Spleen (tissue), 11 donors: ENCODE measurements around the gene KCNJ16. TPM values are rescaled to one million over a fixed set of nuclear protein-coding genes. Genes with fewer than 3 reads are reported as not detected.

ENCODE experiments used
- DNase-seq: peaks from one replicate; pipeline ENCODE4 v3.0.0-alpha.2; 2020
- H3K27ac ChIP-seq, 8 donors: fragments of 200-600 bp; sonication (generic) in 7 of 8; 1 replicate in 4 of 8; 2 replicates in 4 of 8; pipeline versions ENCODE4 v1.5.0 to v1.8.0; 2016 to 2021; ENCODE audit warnings: inconsistent platforms in 4 of 8, mild to moderate bottlenecking in 4 of 8, moderate library complexity in 1 of 8
- H3K27me3 ChIP-seq, 7 donors: fragments of 200-600 bp; sonication (generic) in 6 of 7; replicated peaks in 1 of 7; 1 replicate in 4 of 7; 2 replicates in 3 of 7; pipeline versions ENCODE4 v1.5.0 to v1.8.0; 2016 to 2021; ENCODE audit warnings: inconsistent platforms in 3 of 7, mild to moderate bottlenecking in 1 of 7
- H3K36me3 ChIP-seq, 6 donors: fragments of 200-600 bp; sonication (generic) in 5 of 6; 1 replicate in 4 of 6; 2 replicates in 2 of 6; pipeline versions ENCODE4 v1.5.0 to v1.8.0; 2016 to 2021; ENCODE audit warnings: inconsistent platforms in 2 of 6
- H3K4me1 ChIP-seq, 6 donors: fragments of 200-600 bp; sonication (generic) in 5 of 6; 1 replicate in 3 of 6; 2 replicates in 3 of 6; pipeline versions ENCODE4 v1.5.0 to v1.8.0; 2016 to 2021; ENCODE audit warnings: inconsistent platforms in 3 of 6
- H3K4me3 ChIP-seq, 8 donors: fragments of 200-600 bp; sonication (generic) in 7 of 8; 1 replicate in 4 of 8; 2 replicates in 4 of 8; pipeline versions ENCODE4 v1.5.0 to v1.8.0; 2016 to 2021; ENCODE audit warnings: inconsistent platforms in 4 of 8, mild to moderate bottlenecking in 4 of 8, moderate library complexity in 2 of 8
- H3K9me3 ChIP-seq, 8 donors: fragments of 200-600 bp; sonication (generic) in 7 of 8; 1 replicate in 4 of 8; 2 replicates in 4 of 8; pipeline versions ENCODE4 v1.5.0 to v1.8.0; 2016 to 2021; ENCODE audit warnings: inconsistent platforms in 4 of 8
- CTCF ChIP-seq, 11 experiments: fragments of 200-600 bp in 7 of 11; fragments of 450-650 bp in 4 of 11; sonication (generic) in 4 of 11; IDR thresholded peaks in 8 of 11; conservative IDR thresholded peaks in 3 of 11; 1 replicate in 7 of 11; 2 replicates in 4 of 11; pipeline versions ENCODE4 v1.4.0 to v1.8.0; 2016 to 2021; ENCODE audit warnings: antibody characterized with exemption in 11 of 11, inconsistent platforms in 4 of 11, mild to moderate bottlenecking in 1 of 11
- POLR2A ChIP-seq, 3 donors: fragments of 450-650 bp; IDR thresholded peaks; one replicate each; pipeline ENCODE4 v1.5.1; 2017; ENCODE audit warnings: antibody characterized with exemption in 3 of 3, mild to moderate bottlenecking in 1 of 3
- POLR2AphosphoS5 ChIP-seq, 3 donors: sonication (generic); formaldehyde crosslinking; IDR thresholded peaks; one replicate each; pipeline ENCODE4 v1.5.1; 2017; ENCODE audit warnings: antibody characterized with exemption in 3 of 3
- WGBS, 5 donors: extraction: QIAGEN DNeasy Blood & Tissue Kit in 3 of 5; methylation state at CpG; one replicate each; pipeline versions ENCODE4 v1.1.5 to v1.1.7; 2013 to 2018; 5-methylcytosine and 5-hydroxymethylcytosine counted together
- intact Hi-C: fragments of 100-400 bp; cut with DNase I; formaldehyde crosslinking; loops from one replicate; pipeline ENCODE4 v1.15.0; 2023; ENCODE audit warnings: low total_unique reads
- polyA plus RNA-seq, 3 donors: library from polyadenylated mRNA; stranded (reverse); fragments of 200-250 nt; gene quantifications; one replicate each; pipeline ENCODE4 v1.2.1, GENCODE V29; 2013
- total RNA-seq, 7 donors: library from RNA; depleted of rRNA in 3 of 7; stranded (reverse); fragments of >200 nt in 3 of 7; fragmentation: NEBNext Ultra II Directional in 4 of 7; extraction: Animal tissue kit (Norgen Biotek cat#: 25700) in 4 of 7; gene quantifications; one replicate each; pipeline versions ENCODE4 v1.1.0 to v1.2.1, GENCODE V29; 2016 to 2021
- donor health status: healthy with polysubstance abuse.
- donor health status: DM: no; HTN: no; CAD: no; lungs with moderate emphysema.
- donor health status: DM: no; HTN: no; CAD: no.
- donor health status: Bipolar disorder and iron deficiency.
- donor health status: healthy.
- donor health status: DM: no; HTN: no; CAD: no.
- donor health status: DM: yes; HTN: yes; CAD: no.

The KCNJ16 gene
- total and polyA plus RNA-seq, 10 donors = 0.12 to 2.2 (median 0.86) TPM

GRCh38 chr17:70161519-70161918, 86.5 kb downstream of the KCNJ16 start:
- Histone ChIP-seq H3K36me3 (no peaks in the 10 kb centered on the region), H3K4me3 (no peak overlapping the region), H3K9me3 (no peaks in the 10 kb centered on the region), H3K27me3 (peaks cover 0 to 3% (median 0%) of the 10 kb centered on the region in 7 donors), H3K4me1 (no peaks in the 10 kb centered on the region), H3K27ac (no peak overlapping the region)
- WGBS, 5 donors = 87 to 95% (median 90%) methylated on average over 1 of the region's 1 CpG
- no peak for TF ChIP-seq POLR2A (IDR thresholded peaks at IDR 0.05)
- no peak for TF ChIP-seq POLR2AphosphoS5 (IDR thresholded peaks at IDR 0.05)
- no peak for TF ChIP-seq CTCF (IDR thresholded peaks at IDR 0.05 in 8 of 11, conservative IDR thresholded peaks at IDR 0.05 in 3 of 11)
- intact Hi-C loops = no loop called here
- no peak for DNase-seq

- Histone ChIP-seq H3K27me3 (peaks cover 0 to 41% (median 5%) of the 10 kb centered on the region in 7 donors), H3K4me3 (no peak overlapping the region), H3K27ac (no peak overlapping the region), H3K4me1 (peaks cover 0 to 38% (median 21%) of the 10 kb centered on the region in 6 donors), H3K9me3 (no peaks in the 10 kb centered on the region), H3K36me3 (no peaks in the 10 kb centered on the region)
- DNase-seq = no peak
- WGBS, 5 donors = 85 to 95% (median 86%) methylated on average over 2 of the region's 2 CpGs
- TF ChIP-seq POLR2A (IDR thresholded peaks at IDR 0.05) (no peak), POLR2AphosphoS5 (IDR thresholded peaks at IDR 0.05) (no peak), CTCF (IDR thresholded peaks at IDR 0.05 in 8 of 11, conservative IDR thresholded peaks at IDR 0.05 in 3 of 11) (no peak)
- intact Hi-C loops = no loop called here
Measured at GRCh38 chr17:70165383-70165782, 90.4 kb downstream of the KCNJ16 start.

GRCh38 chr17:70166615-70167014, 91.6 kb downstream of the KCNJ16 start:
- 82 to 91% (median 89%) methylated on average over 4 of the region's 4 CpGs for WGBS, 5 donors
- H3K36me3 ChIP-seq = no peaks in the 10 kb centered on the region
- no peak overlapping the region for H3K27ac ChIP-seq
- no peaks in the 10 kb centered on the region for H3K9me3 ChIP-seq
- H3K4me3 ChIP-seq = no peak overlapping the region
- H3K4me1 ChIP-seq = peaks cover 0 to 48% (median 23%) of the 10 kb centered on the region in 6 donors
- intact Hi-C loops = no loop called here
- no peak for TF ChIP-seq CTCF (IDR thresholded peaks at IDR 0.05 in 8 of 11, conservative IDR thresholded peaks at IDR 0.05 in 3 of 11)
- TF ChIP-seq POLR2AphosphoS5 (IDR thresholded peaks at IDR 0.05) = no peak
- TF ChIP-seq POLR2A (IDR thresholded peaks at IDR 0.05) = no peak
- peaks cover 0 to 54% (median 5%) of the 10 kb centered on the region in 7 donors for H3K27me3 ChIP-seq
- no peak for DNase-seq

- WGBS, 5 donors = 2 to 5% (median 3%) methylated on average over 37 to 45 of the region's 45 CpGs
- TF ChIP-seq CTCF (IDR thresholded peaks at IDR 0.05 in 8 of 11, conservative IDR thresholded peaks at IDR 0.05 in 3 of 11) (peak in 9 of 11 experiments; percentile 6 to 62 (median 50)), POLR2AphosphoS5 (IDR thresholded peaks at IDR 0.05) (peak in 1 of 3 donors; percentile 37), POLR2A (IDR thresholded peaks at IDR 0.05) (no peak)
- intact Hi-C loops = no loop called here
Measured at GRCh38 chr17:70168044-70168976, 93.3 kb downstream of the KCNJ16 start.

More at GRCh38 chr17:70168044-70168976, 93.3 kb downstream of the KCNJ16 start:
- Histone ChIP-seq H3K9me3 (no peaks in the 10 kb centered on the region), H3K4me1 (peaks cover 0 to 63% (median 23%) of the 10 kb centered on the region in 6 donors), H3K27ac (peak overlapping the region; percentile 31 to 97 (median 88)), H3K4me3 (peak overlapping the region; percentile 35 to 80 (median 56)), H3K27me3 (peaks cover 0 to 71% (median 5%) of the 10 kb centered on the region in 7 donors), H3K36me3 (no peaks in the 10 kb centered on the region)
- DNase-seq = peak; percentile 88
